GM12872 (cell line): Measurements from ENCODE around the gene DCX.

Source experiments
- CTCF ChIP-seq: IDR thresholded peaks from 3 replicates; pipeline ENCODE4 v1.5.1; 2011; ENCODE audit warnings: low read depth, mild to moderate bottlenecking, low read length, moderate library complexity; ENCODE audit not compliant: insufficient read depth

The DCX gene

GRCh38 chrX:111352424-111352823 lies 59.6 kb downstream of the DCX start:
- no peak for TF ChIP-seq CTCF

- TF ChIP-seq CTCF: no peak
These were observed 62.1 kb downstream of the DCX start for GRCh38 chrX:111349934-111350333.

GRCh38 chrX:111349101-111349500 lies 62.9 kb downstream of the DCX start:
- no peak for TF ChIP-seq CTCF

- no peak for TF ChIP-seq CTCF
These were observed 63.6 kb downstream of the DCX start for GRCh38 chrX:111348429-111348828.

- TF ChIP-seq CTCF: no peak
These were observed 71.9 kb downstream of the DCX start for GRCh38 chrX:111340054-111340453.

- TF ChIP-seq CTCF: no peak
These were observed 72.8 kb downstream of the DCX start for GRCh38 chrX:111339212-111339611.

- no peak for TF ChIP-seq CTCF
These were observed 73.8 kb downstream of the DCX start for GRCh38 chrX:111338095-111338698.
